ENCODE measurements around the gene HCN2.

HCN2 gene

DNA sequence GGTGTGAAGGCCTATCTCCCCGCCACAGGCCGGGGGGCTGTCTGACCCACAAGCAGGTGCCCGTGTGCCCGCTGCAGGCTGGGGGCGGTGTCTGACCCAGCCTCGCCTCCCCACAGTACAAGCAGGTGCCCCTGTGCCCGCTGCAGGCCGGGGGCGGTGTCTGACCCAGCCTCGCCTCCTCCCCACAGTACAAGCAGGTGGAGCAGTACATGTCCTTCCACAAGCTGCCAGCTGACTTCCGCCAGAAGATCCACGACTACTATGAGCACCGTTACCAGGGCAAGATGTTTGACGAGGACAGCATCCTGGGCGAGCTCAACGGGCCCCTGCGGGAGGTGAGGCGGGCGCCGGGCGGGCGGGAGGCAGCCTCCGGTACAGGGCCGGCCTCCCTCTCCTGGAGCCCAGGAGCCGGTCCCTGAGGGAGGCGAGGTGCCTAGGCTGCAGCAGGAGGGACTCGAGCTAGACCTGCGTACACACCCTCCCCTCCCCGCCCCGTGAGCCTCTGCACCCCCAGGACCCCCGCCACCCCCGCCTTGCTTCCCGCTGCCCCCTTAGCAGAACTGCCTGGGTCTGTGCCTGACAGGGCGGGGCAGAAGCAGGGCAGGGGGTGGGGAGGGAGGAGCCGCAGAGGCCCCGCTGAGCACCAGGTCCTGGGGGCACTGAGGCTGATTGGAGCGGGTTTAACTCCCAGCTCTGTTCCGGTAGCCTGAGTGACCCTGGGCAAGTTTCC lies 20.6 kb downstream of the HCN2 start:
- Histone ChIP-seq H3K27me3 (ENCODE audit: insufficient read depth, low read depth, severe bottlenecking) (no peaks in the 10 kb centered on the region), H3K4me3 (ENCODE audit: low read depth, low read length) (peak overlapping the region; percentile 15), H3K9me3 (ENCODE audit: severe bottlenecking) (no peaks in the 10 kb centered on the region), H3K36me3 (peaks cover 18% of the 10 kb centered on the region), H3K27ac (peak overlapping the region; percentile 91)
- no peak for TF ChIP-seq CTCF (IDR thresholded peaks at IDR 0.05; ENCODE audit: low read depth, low read length)
- DNase-seq = no peak

DNA sequence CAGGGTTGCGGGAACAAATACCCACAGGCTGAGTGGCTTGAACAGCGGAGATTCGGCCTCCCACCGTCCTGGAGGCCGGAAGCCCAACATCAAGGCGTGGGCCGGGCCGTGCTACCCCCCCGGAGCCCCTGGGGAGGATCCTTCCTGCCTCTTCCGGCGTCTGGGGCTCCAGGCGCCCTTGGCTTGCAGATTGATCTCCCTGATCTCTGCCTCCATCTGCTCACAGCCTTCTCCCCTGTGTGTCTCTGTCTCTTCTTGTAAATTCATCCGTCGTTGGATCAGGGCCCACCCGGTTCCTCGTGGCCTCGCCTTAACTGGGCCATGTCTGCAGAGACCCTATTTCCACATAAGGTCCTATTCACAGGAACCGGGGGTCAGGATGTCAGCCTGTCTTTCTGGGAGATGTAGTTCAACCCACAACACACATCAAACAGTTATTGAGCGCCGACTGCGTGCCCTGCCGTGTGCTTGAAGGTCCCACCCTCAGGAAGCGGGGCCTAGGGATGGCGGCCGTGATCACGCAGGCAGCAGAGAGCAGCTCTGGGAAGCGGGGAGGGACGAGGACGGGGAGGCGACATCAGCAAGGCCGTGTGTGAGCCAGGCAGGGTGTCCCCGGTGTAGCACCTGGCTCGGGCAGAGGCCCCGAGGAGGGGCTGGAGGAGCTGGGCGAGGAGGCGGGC lies 21.3 kb downstream of the HCN2 start:
- Histone ChIP-seq H3K36me3 (peaks cover 23% of the 10 kb centered on the region), H3K9me3 (ENCODE audit: severe bottlenecking) (no peaks in the 10 kb centered on the region), H3K27ac (peak overlapping the region; percentile 91), H3K27me3 (ENCODE audit: insufficient read depth, low read depth, severe bottlenecking) (no peaks in the 10 kb centered on the region), H3K4me3 (ENCODE audit: low read depth, low read length) (peak overlapping the region; percentile 15)
- DNase-seq = peak; percentile 90
- no peak for TF ChIP-seq CTCF (IDR thresholded peaks at IDR 0.05; ENCODE audit: low read depth, low read length)

- no peak for TF ChIP-seq CTCF (IDR thresholded peaks at IDR 0.05; ENCODE audit: low read depth, low read length)
Observed at GRCh38 chr19:611481-611868, 21.8 kb downstream of the HCN2 start.

DNA sequence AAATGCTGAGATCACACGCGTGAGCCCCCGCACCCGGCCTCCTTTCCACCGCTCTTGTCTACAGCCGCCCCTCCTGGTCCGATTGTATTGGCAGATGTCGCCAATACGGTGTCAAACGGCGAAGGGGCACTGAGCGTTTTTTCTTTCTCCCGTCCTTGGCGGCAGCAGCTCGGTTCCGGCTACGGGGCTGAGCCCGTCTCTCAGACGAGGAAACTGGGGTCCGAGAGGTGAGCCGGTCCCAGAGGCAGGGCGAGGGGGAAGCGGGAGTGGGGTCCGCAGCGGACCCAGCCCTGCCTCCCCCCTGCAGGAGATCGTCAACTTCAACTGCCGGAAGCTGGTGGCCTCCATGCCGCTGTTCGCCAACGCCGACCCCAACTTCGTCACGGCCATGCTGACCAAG lies 23.3 kb downstream of the HCN2 start:
- Histone ChIP-seq H3K27me3 (ENCODE audit: insufficient read depth, low read depth, severe bottlenecking) (no peaks in the 10 kb centered on the region), H3K9me3 (ENCODE audit: severe bottlenecking) (no peaks in the 10 kb centered on the region), H3K27ac (no peak overlapping the region), H3K4me3 (ENCODE audit: low read depth, low read length) (no peak overlapping the region), H3K36me3 (peaks cover 23% of the 10 kb centered on the region)
- TF ChIP-seq CTCF (IDR thresholded peaks at IDR 0.05; ENCODE audit: low read depth, low read length) = no peak
- no peak for DNase-seq

More at GRCh38 chr19:611481-611868, 21.8 kb downstream of the HCN2 start:
- H3K4me3 ChIP-seq (ENCODE audit: low read depth, low read length) = peak overlapping the region; percentile 15
- peak; percentile 38 for DNase-seq
- H3K36me3 ChIP-seq = peaks cover 23% of the 10 kb centered on the region
- no peaks in the 10 kb centered on the region for H3K27me3 ChIP-seq (ENCODE audit: insufficient read depth, low read depth, severe bottlenecking)
- H3K9me3 ChIP-seq (ENCODE audit: severe bottlenecking) = no peaks in the 10 kb centered on the region
- peak overlapping the region; percentile 91 for H3K27ac ChIP-seq

DNA sequence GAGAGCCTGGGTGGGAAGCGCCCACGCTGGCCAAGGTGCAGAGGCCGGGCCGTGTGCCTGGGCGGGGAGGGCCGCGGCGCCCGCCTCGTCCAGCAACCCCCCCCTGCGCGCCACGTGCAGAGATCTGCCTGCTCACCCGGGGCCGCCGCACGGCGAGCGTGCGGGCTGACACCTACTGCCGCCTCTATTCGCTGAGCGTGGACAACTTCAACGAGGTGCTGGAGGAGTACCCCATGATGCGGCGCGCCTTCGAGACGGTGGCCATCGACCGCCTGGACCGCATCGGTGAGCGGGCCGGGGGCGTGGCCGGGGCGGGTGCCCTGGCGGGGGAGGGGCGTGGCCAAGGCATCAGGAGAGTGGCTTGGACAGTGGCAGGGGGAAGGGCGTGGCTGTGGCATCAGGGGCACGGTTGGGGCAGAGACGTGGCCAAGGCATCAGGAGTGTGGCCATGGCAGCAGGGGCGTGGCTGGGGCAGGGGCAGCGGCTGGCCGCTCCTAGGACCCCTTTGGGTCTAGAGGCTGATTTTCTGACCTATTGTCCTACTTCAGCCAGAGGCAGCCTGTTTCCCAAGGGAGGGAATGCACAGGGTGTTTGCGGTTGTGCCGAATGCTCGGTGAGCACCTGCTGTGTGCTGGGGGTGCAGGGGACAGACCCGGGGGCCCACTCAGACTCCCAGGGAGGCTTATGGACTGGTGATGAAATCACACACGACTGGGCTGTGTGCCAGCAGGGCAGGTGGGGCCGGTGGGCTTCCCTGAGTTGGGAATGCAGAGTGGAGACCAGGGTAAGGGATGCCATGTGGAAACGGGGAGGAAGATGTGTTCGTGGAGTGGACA lies 24.3 kb downstream of the HCN2 start:
- Histone ChIP-seq H3K4me3 (ENCODE audit: low read depth, low read length) (no peak overlapping the region), H3K27ac (no peak overlapping the region), H3K9me3 (ENCODE audit: severe bottlenecking) (no peaks in the 10 kb centered on the region), H3K36me3 (peaks cover 33% of the 10 kb centered on the region), H3K27me3 (ENCODE audit: insufficient read depth, low read depth, severe bottlenecking) (no peaks in the 10 kb centered on the region)
- no peak for TF ChIP-seq CTCF (IDR thresholded peaks at IDR 0.05; ENCODE audit: low read depth, low read length)
- no peak for DNase-seq
